ENCODE results near the gene GNG14.
"Not testable (repeated sequence)": the region's sequence is repeated elsewhere in the genome, so short reads cannot be mapped to it uniquely, and the experiment has no call there.

GNG14 gene

DNA sequence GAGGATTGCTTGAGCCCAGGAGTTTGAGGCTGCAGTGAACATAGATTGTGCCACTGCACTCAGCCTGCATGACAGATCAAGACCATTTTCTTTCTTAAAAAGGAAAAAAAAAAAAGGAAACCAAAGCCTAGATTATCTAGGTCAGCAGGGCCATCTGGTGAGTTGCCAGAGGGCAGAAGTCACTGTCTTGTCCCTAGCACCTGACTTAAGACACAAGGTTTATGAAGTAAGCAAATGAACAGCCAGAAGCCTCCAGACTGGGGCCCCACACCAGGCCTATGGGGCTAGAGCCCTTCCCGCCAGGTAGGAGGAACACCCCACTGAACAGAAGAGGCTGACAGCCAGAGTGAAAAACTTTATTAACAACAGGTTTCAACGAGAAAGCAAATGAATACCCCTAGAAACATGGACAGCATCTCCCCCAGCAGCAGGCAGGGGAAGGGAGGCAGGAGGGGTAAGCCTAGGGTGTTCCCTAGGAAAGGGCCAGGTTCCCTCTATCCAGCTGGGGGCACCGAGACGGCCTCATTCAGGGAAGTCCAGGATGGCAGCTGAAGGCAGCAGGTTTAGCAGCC is 20.0 kb upstream of the GNG14 start:
- no peak for DNase-seq

DNA sequence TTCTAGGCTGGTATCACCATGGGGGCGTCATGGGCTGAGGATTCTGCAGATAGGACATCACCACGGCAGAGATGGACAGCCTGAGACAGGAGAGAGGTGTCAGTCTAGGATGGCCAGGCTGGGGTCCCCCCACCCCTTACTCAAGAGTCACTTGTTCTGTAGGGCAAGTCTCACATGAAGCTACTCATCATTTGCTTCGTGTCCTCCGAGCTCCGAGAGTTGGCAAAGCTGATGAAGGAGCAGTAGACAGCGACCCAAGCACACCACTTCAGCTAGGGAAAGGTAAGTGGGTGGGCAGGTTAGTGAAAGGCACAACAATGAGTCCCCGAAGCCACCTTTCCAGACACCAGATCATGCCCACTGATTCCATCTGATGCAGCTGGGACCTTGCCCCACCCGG is 19.5 kb upstream of the GNG14 start:
- no peak for DNase-seq

DNA sequence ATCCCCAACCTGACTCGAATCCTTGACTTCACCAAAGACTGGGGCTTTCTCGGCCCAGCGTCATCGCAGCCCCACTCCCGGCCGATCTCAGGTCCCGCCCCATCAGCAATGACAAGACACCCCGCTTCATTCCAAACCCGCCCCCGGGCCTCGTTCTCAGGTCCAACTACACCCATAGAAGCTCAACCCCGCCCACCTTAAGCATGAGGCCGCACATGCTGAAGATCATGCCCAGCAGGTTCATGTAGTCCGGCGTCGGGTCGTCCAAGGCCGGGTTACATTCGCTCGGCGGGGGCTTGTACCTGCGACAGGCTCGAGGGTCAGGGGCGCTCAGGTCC is 18.9 kb upstream of the GNG14 start:
- no peak for DNase-seq

DNA sequence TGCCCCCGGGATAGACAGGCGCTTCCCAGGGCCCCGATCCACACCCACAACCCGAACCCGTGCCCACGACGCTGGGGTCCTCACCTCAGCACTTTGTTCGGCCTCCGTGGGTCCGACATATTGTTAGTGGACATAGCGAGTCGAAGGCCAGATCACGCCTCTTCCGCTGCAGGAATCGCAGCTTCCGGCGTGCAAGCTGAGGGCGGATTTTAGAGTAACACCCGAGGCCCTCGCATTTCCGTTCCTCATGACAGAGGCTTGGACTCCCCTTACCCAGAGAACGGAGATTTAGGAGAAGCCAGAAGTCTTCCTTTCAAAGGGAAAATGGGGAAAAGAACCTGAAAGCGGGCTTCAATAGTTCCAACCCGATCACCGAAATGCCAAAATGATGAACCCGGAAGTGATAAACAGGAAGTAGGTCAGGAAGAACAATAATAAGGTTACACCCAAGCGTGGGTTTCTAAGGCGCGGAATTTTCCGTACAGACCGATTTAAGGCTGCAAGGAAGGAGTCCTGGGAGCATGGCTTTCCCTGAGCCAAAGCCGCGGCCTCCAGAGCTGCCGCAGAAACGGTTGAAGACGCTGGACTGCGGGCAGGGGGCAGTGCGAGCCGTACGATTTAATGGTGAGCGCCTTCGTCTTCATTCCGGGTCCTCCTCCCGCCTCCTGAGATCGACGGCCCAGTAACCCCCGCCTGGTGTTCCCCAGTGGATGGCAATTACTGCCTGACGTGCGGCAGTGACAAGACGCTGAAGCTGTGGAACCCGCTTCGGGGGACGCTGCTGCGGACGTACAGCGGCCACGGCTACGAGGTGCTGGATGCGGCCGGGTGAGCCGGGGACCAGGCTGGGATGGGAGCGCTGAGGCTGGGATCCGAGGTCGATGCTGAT is 18.3 kb upstream of the GNG14 start:
- peak; percentile 92 for DNase-seq

DNA sequence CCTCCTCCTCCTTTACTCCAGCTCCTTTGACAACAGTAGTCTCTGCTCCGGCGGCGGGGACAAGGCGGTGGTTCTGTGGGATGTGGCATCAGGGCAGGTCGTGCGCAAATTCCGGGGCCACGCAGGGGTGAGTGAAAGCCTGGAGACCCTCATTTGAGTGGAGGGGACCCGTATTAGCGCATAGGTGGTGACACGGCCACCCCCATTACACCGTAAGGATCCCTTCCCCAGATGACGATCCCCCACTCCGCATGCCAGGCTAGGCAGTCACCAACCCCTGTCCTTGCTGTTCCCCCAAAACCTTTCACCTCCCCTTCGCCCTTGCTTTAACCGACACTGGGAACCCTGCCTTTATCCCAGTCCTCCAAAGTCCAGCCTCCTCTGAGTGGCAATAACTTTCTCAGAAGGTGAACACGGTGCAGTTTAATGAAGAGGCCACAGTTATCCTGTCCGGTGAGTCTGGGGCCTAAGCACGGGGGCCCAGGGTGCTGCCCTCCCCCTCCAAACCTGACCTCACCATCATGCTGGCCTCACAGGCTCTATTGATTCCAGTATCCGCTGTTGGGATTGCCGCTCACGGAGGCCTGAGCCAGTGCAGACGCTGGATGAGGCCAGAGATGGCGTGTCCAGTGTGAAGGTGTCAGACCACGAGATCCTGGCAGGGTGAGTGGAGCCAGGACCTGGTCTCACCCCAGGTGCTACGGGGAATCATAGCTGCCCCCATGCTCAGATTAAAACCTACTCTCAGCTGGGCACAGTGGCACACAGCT is 17.5 kb upstream of the GNG14 start:
- no peak for DNase-seq

DNA sequence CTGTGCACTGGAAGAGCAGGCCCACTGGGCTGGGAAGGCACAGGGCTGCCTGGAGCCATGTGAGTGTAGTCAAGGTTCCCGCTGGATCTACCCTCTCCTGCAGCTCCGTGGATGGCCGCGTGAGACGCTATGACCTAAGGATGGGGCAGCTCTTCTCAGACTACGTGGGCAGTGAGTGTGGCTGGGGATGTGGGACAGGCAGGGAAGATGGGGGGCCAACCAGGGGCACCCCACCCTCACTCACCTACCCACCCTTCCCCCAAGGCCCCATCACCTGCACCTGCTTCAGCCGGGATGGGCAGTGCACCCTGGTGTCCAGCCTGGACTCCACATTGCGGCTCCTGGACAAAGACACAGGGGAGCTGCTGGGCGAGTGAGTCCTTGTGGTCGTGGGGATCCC is 15.1 kb upstream of the GNG14 start:
- DNase-seq: no peak

DNA sequence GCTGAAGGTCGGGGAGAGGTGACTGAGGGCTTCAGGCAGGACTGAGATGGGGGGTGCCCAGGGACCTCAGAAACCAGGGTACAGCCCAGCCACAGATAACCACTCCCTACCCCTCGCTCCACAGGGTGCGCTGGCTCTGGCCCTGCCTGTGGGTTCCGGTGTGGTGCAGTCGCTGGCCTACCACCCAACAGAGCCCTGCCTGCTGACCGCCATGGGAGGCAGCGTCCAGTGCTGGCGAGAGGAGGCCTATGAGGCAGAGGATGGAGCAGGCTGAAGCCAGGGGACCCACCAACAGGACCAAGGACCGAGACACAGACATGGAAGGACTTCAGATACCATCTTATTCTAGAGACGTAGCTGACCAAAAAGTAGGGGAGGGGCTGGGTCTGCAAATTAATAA is 12.4 kb upstream of the GNG14 start:
- no peak for DNase-seq

DNA sequence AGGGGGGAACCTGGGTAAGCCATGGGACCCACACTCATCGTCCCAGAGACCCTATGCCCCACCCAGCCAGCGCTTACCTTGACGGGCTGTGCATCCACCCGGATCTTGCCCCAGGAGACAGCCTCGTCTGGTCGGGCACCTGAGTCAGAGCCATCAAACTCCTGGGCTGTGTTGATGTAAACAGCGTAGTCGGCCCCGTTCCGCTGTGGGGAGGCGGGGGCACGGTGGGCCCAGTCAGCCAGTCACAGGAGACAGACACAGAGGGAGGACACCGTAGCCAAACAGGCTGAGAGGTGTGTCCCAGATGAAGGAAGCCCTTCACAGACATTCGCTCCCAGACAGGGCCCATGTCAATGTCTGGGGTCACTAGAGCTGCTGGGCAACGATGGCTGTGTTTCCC is 11.9 kb upstream of the GNG14 start:
- no peak for DNase-seq

DNA sequence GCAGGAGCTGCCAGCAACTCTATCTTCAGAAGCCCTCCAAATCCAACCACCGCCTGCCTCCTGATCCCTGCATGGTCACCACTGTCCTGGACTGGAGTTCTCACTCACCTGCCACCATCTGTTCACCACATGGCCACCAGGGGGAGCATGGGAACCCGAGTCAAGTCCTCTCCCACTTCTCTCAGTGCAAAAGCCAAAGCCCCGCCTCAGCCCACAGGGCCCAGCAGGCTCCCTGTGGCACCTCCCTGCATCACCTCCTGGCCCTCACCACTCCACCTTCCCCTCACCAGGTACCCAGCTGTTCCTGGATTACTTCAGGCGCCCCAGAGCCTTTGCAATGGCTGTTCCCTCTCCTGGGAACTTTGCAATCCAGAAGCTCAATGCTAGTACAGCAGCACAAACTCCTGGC is 11.4 kb upstream of the GNG14 start:
- DNase-seq: peak; percentile 86

DNA sequence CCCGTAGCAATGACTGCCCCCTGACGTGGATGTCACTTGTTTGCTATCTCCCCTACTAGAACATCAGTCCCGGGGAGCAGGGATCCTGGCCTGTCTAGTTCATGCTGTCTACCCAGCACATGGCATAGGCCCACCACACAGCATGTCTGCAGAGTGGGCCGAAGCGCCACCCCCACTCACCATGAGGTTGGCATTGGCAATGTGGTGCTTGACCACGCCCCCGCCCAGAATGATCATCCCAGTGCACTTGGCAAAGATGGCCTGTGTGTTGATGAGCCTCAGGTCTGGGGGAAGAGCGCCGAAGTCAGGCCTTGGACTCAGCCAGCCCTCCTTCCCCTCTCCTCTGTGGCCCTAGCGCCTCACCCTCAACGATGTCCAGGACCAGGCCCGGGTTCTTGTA is 10.9 kb upstream of the GNG14 start:
- no peak for DNase-seq

DNA sequence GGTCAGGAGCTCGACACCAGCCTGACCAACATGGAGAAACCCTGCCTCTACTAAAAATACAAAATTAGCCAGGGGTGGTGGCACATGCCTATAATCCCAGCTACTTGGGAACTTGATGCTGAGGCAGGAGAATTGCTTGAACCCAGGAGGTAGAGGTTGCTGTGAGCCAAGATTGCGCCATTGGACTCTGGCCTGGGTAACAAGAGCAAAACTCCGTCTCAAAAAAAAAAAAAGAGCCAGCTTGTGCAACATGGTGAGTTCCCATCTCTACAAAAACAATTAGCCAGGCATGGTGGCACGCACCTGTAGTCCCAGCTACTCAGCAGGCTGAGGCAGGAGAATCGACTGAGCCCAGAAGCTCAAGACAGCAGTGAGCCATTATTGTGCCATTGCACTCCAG is 9.8 kb upstream of the GNG14 start:
- not testable (repeated sequence) for DNase-seq

DNA sequence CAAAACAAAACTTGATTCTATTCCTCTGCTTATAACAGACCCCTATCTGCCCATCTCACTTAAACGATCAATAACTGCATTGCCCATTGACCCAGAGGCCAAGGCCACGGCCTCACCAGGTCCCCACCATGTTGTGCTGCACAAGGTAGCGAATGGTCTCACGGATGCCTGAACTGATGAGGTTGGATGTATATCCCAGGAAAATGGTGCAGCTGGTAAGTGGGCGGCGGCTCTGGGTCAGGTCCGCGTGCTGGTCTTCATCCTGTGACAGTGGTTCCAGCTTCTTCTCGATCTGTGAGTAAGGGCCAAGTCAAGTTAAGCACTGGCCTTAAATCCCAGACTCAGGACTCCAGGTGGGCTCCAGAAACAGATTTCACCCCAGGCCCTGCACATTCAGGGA is 7.8 kb upstream of the GNG14 start:
- no peak for DNase-seq

DNA sequence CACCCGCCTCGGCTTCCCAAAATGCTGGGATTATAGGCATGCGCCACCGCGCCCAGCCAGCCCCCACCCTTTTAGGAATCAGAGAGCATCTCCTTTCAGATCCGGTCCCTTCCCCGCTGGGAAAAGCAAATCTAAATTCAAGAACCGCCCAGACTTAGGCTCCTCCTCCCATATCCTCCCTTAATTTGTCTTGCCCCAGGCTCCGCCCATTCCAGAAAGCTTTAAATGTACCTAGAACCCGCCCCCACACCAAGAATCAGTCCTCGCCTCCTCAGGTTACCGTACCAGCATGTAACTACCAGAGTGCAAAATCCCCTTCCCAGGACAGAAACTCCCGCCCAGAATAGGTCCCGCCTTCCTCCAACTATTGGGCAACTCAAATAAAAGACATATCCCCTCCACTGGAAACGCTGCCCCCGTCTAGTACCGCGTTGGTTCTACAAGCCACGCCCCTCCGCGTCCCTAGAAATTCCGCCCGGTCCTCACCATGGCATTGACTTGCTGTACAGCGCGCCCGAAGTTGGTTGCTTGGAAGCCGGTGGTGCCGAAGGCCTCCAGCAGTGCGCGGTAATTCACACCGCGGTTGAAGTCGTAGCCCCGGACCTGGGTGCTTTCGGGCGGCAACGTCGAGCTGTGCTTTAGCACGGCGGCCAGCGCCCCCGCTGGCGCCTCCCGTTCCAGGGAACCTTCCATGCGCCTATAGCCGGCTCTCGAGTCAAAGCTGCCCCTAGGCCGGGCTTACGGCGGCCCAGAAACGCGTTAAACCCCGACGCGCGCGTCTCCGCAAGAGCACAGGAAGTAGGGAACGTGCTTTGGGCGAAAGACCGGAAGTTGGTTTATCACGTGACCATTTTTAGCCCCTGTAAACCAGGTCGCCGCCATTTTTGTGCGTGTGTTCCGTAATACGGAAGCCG is 6.5 kb upstream of the GNG14 start, which contains the start of gene DHPS:
Gene DHPS (minus strand): TSS at position 807 of the 914 bp plus-strand sequence. CDS start 114 bp downstream, at position 693.
- DNase-seq: peak; percentile 97

DNA sequence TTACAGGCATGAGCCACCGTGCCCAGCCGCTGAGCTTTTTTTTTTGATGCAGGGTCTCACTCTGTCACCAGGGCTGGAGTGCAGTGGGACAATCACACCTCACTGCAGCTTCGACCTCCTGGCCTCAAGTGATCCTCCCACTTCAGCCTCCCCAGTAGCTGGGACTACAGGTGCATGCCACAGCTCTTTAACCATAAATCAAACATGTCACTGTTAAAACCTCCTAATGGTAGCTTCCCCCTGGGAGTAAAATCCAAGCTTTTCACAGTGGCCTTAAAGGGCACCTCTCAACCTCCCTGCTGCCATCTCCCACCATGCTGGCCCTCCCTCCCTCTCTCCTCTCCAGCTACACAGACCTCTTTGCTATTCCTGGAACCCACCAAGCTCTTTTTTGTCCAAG is 2.0 kb upstream of the GNG14 start:
- DNase-seq: no peak

DNA sequence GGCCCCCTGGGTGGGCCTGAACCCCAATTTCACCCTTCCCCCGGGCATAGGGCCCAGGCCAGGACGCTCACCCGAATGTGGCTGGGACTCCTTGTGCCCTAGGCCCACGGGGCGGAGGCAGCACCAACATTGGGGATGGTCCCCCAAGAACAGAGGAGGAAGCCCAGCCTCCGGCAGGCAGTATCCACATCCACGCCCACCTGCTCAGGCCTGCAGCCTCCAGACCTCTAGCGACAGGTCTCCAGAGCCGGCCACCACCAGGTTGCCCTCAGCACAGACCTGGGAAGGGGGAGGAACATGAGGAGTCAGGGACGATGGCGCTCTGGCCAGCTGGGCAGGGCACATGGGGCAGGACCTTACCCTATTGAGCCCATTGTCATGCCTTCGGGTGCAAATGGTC is 1.2 kb downstream of the GNG14 start:
- no peak for DNase-seq

DNA sequence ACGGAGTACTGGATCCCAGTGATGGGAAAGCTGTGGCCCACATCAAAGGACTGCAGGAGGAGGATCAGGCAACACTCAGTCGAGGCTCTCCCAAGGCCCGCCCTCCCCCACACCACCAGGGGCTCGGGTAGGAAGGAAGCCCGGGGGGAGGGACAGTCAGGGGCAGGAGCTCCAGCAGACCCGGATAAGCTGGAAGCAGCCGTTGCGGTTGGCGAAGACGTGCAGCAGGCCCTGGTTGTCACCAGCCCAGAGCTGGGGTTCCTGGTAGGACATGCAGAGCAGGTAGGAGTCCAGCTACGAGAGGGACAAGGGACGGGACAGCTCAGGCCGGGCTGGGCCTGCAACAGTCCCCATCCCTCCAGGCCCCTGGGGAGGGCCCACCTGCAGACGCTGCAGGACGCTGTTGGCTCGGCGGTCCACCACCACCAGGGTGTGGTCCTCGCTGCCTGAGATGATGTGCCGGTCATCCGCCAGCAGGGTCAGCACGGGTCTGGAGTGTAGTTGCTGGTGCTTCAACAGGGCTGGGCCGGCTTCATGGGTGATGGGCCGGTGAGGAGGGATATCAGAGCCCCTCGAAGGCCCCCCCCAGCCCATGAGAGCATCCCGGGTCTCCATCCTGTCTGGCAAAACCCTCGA is 1.9 kb downstream of the GNG14 start:
- DNase-seq: no peak

DNA sequence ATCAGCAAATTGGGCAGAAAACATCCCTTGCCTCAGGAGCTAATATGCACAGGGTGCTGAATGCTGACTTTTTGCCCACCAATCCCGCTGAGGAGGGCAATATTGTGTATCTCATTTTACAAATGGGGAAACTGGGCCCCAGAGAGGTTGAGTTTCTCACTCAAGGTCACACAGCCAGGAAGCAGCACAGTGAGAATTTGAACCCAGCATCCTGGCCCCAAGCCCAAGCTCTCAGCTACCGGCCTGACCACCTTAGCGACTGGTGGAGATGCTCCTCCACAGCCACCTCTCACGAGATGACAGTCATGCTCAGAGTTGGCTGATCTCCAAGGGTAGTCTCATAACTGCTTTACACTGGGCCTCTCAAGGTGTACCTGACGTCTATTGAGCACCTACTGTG is 5.2 kb downstream of the GNG14 start:
- no peak for DNase-seq

DNA sequence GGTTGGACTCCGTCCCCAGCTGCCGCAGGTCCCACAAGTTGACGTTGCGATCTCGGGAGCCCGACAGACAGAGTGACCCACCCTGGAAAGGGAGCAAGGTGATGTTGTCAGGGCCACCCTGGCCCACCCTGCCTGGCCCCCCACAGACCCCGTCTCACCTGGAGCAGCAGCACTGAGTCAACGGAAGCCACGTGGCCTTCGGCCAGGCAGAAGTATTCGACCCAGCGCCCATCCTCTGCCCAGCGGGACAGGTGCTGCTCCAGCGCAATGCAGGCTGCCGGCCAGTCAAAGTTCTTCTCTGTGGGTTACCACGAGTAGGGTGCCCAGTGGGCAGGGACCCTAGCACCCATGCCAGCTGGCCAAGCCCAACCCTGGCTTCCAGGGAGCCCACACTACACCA is 6.8 kb downstream of the GNG14 start:
- no peak for DNase-seq

DNA sequence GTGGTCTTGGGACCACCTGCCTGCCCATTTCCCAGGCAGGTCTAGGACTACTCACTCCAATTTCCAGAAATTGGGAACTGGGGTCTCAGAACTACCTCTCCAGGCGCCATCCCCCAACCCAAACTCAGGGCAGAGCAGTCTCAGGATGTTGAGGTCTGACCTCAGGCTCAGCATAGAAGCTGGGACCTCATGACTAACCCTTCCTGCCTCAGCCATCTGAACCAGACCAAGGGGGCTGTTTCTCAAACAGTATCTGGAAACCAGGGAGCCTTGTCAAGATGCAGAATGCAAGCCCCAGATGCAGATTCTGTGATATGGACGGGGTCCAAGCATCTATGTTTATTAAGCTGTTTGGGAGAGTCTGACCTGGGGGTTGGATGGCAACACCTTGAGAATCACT is 7.3 kb downstream of the GNG14 start:
- DNase-seq: no peak

DNA sequence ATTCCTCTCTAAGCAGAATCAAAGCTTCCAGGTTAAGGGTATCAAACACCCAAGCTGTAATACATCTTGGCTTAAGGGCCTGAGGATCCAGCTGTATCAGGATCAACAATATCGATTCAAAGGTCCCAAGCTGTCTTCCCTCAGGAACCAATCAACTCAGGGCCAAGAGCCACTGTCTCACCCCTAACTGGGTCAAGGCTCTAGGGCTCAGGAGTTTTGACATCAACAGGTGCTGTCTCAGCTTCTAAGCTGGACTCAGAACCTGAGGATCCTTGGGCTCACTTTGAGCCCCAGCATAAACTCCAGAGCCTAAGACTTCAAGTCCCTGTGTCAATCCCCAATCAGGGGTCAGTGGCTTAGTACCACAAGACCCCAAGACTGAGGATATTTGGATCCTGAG is 7.7 kb downstream of the GNG14 start:
- DNase-seq: no peak

DNA sequence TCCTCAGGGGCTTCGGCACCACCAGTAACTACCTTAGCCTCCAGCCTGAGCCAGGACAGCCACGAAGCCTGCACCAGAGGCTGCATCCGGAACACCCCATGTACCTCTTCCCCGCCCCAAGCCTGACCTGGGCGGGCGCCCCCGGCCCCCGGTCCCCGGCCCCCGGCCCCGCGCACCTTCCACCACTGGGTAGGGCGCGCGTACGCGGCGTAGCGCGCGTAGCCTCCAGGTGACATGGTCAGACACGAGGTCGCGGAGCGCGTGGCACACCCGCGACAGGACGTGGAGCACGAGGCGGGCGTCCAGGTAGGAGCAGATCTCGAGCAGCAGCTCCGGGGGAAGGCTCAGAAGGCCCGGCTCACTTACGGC is 8.2 kb downstream of the GNG14 start:
- DNase-seq: no peak

All from NCI-H510A treated with DMSO at 0.1 percent for 48 hours (cell line).